HEK293 (cell line): Measurements from ENCODE around the gene PRKCE.

Experiments
- CTCF ChIA-PET: fragments of 350-600 bp; formaldehyde crosslinking; extraction: SDS; loops from one replicate; lab custom pipeline; 2021; ENCODE audit warnings: antibody characterized with exemption; lab: Yijun Ruan, JAX
- POLR2A ChIA-PET: fragments of 300-600 bp; formaldehyde crosslinking; extraction: SDS; loops from one replicate; lab custom pipeline; 2020; ENCODE audit warnings: antibody characterized with exemption, inconsistent platforms; lab: Yijun Ruan, JAX
- H3K27ac ChIP-seq: fragments of 200-500 bp; sonication (Bioruptor generic); 2 replicates; pipeline ENCODE4 v1.5.1; 2014; ENCODE audit warnings: low read depth, low read length, control low read depth, inconsistent platforms; ENCODE audit errors: extremely low read depth
- H3K36me3 ChIP-seq, 2 experiments: fragments of 200-500 bp in 1 of 2; sonication (Bioruptor generic) in 1 of 2; 1 replicate in 1 of 2; 2 replicates in 1 of 2; pipeline ENCODE4 v1.5.1; 2014 to 2017; ENCODE audit warnings: inconsistent platforms in 2 of 2, low read length in 2 of 2; ENCODE audit not compliant: control insufficient read depth in 2 of 2, insufficient read depth in 1 of 2
- H3K4me1 ChIP-seq: fragments of 200-500 bp; sonication (Bioruptor generic); 2 replicates; pipeline ENCODE4 v1.5.1; 2014; ENCODE audit warnings: mild to moderate bottlenecking, low read length, inconsistent platforms; ENCODE audit not compliant: control insufficient read depth, insufficient read depth
- H3K4me3 ChIP-seq: 2 replicates; pipeline ENCODE4 v1.5.1; 2011; ENCODE audit warnings: low read depth, mild to moderate bottlenecking, control low read depth, low read length, moderate library complexity
- H3K9me3 ChIP-seq: fragments of 200-500 bp; sonication (Bioruptor generic); 2 replicates; pipeline ENCODE4 v1.5.1; 2014; ENCODE audit warnings: low read depth, low read length, inconsistent platforms; ENCODE audit not compliant: control insufficient read depth, insufficient read depth
- BCL11A ChIP-seq: fragments of 450-650 bp; formaldehyde crosslinking; IDR thresholded peaks from 2 replicates; pipeline ENCODE4 v1.5.1; 2016; ENCODE audit warnings: low read depth, missing biosample characterization, missing genetic modification characterization
- GLIS2 ChIP-seq: fragments of 450-650 bp; formaldehyde crosslinking; IDR thresholded peaks from 2 replicates; pipeline ENCODE4 v1.5.1; 2016; ENCODE audit warnings: missing biosample characterization, missing genetic modification characterization
- HOXC10 ChIP-seq: sonication (generic); formaldehyde crosslinking; IDR thresholded peaks from 2 replicates; pipeline ENCODE4 v1.8.1; 2023; ENCODE audit warnings: mild to moderate bottlenecking, missing genetic modification reagents
- PRDM2 ChIP-seq: fragments of 450-650 bp; formaldehyde crosslinking; IDR thresholded peaks from 2 replicates; pipeline ENCODE4 v1.5.1; 2016; ENCODE audit warnings: missing biosample characterization, missing genetic modification characterization, borderline replicate concordance
- YY1 ChIP-seq: fragments of 450-650 bp; formaldehyde crosslinking; IDR thresholded peaks from 2 replicates; pipeline ENCODE4 v1.5.1; 2018; ENCODE audit warnings: missing biosample characterization, missing genetic modification characterization
- ZBTB17 ChIP-seq: fragments of 450-650 bp; formaldehyde crosslinking; IDR thresholded peaks from 2 replicates; pipeline ENCODE4 v1.5.1; 2016; ENCODE audit warnings: missing biosample characterization, missing genetic modification characterization
- ZBTB48 ChIP-seq: fragments of 450-650 bp; formaldehyde crosslinking; IDR thresholded peaks from 2 replicates; pipeline ENCODE4 v1.5.1; 2016; ENCODE audit warnings: missing biosample characterization, missing genetic modification characterization
- ZBTB6 ChIP-seq: fragments of 450-650 bp; formaldehyde crosslinking; IDR thresholded peaks from 2 replicates; pipeline ENCODE4 v1.5.1; 2017; ENCODE audit warnings: missing biosample characterization, missing genetic modification characterization
- ZNF10 ChIP-seq: fragments of 450-650 bp; formaldehyde crosslinking; IDR thresholded peaks from 2 replicates; pipeline ENCODE4 v1.5.1; 2017; ENCODE audit warnings: missing biosample characterization, missing genetic modification characterization
- ZNF114 ChIP-seq: fragments of 450-650 bp; formaldehyde crosslinking; IDR thresholded peaks from 2 replicates; pipeline ENCODE4 v1.5.0; 2017; ENCODE audit warnings: missing biosample characterization, missing genetic modification characterization
- ZNF174 ChIP-seq: fragments of 450-650 bp; formaldehyde crosslinking; IDR thresholded peaks from 2 replicates; pipeline ENCODE4 v1.5.0; 2017; ENCODE audit warnings: missing biosample characterization, mild to moderate bottlenecking, missing genetic modification characterization
- ZNF221 ChIP-seq: fragments of 450-650 bp; formaldehyde crosslinking; IDR thresholded peaks from 2 replicates; pipeline ENCODE4 v1.5.1; 2017; ENCODE audit warnings: missing biosample characterization, missing genetic modification characterization, borderline replicate concordance
- ZNF311 ChIP-seq: fragments of 450-650 bp; formaldehyde crosslinking; IDR thresholded peaks from 2 replicates; pipeline ENCODE4 v1.5.1; 2017; ENCODE audit warnings: missing biosample characterization, missing genetic modification characterization, borderline replicate concordance
- ZNF391 ChIP-seq: fragments of 450-650 bp; formaldehyde crosslinking; IDR thresholded peaks from 2 replicates; pipeline ENCODE4 v1.5.1; 2016; ENCODE audit warnings: low read depth, missing biosample characterization, missing genetic modification characterization, borderline replicate concordance
- ZNF621 ChIP-seq: fragments of 450-650 bp; formaldehyde crosslinking; IDR thresholded peaks from 2 replicates; pipeline ENCODE4 v1.5.1; 2017; ENCODE audit warnings: missing biosample characterization, missing genetic modification characterization
- ZNF623 ChIP-seq: fragments of 450-650 bp; formaldehyde crosslinking; IDR thresholded peaks from 2 replicates; pipeline ENCODE4 v1.5.1; 2016; ENCODE audit warnings: missing biosample characterization, missing genetic modification characterization
- ZNF639 ChIP-seq: fragments of 450-650 bp; formaldehyde crosslinking; IDR thresholded peaks from 2 replicates; pipeline ENCODE4 v1.5.1; 2016; ENCODE audit warnings: missing biosample characterization, missing genetic modification characterization
- ZNF707 ChIP-seq: fragments of 450-650 bp; formaldehyde crosslinking; IDR thresholded peaks from 2 replicates; pipeline ENCODE4 v1.5.1; 2016; ENCODE audit warnings: missing biosample characterization, missing genetic modification characterization
- ZNF843 ChIP-seq: fragments of 450-650 bp; formaldehyde crosslinking; IDR thresholded peaks from 2 replicates; pipeline ENCODE4 v1.5.1; 2016; ENCODE audit warnings: missing biosample characterization, missing genetic modification characterization
- ZSCAN30 ChIP-seq: fragments of 450-650 bp; IDR thresholded peaks from 2 replicates; pipeline ENCODE4 v1.5.1; 2018; ENCODE audit warnings: missing biosample characterization, mild to moderate bottlenecking, missing genetic modification characterization, moderate library complexity

PRKCE gene

GRCh38 chr2:45845566-45845965, 194.1 kb downstream of the PRKCE start (continued):
- no peak for TF ChIP-seq PRDM2 (tag by site-specific recombination)
- TF ChIP-seq ZNF621, result no peak
- TF ChIP-seq ZNF114 (tag by site-specific recombination), result no peak

GRCh38 chr2:45849491-45850283, 198.2 kb downstream of the PRKCE start:
- TF ChIP-seq ZNF174 (tag by site-specific recombination), result no peak
- TF ChIP-seq ZBTB17 (tag by site-specific recombination), result peak; percentile 57
- peak; percentile 65 for TF ChIP-seq ZBTB48 (tag by site-specific recombination)
- TF ChIP-seq, all 188 proteins: peak for 2
- ChIA-PET CTCF (no interaction called here), POLR2A (no interaction called here)
- Histone ChIP-seq H3K4me1 (no peaks in the 10 kb centered on the region; the same call in none of the 2 replicates), H3K27ac (no peak overlapping the region), H3K9me3 (no peaks in the 10 kb centered on the region), H3K4me3 (no peak overlapping the region), H3K36me3 (no peaks in the 10 kb centered on the region)

GRCh38 chr2:45850558-45850957, 199.1 kb downstream of the PRKCE start:
- no peak overlapping the region for H3K27ac ChIP-seq
- CTCF ChIA-PET, result no interaction called here
- H3K9me3 ChIP-seq, result no peaks in the 10 kb centered on the region
- no peaks in the 10 kb centered on the region for H3K36me3 ChIP-seq
- no peak overlapping the region for H3K4me3 ChIP-seq
- no peaks in the 10 kb centered on the region; the same call in 1 of the 2 replicates for H3K4me1 ChIP-seq
- POLR2A ChIA-PET, result no interaction called here
- TF ChIP-seq ZBTB17 (tag by site-specific recombination) (no peak), ZNF843 (tag by site-specific recombination) (no peak), BCL11A (tag by site-specific recombination) (no peak), ZNF221 (no peak), ZNF311 (no peak), GLIS2 (no peak), YY1 (tag by site-specific recombination) (no peak), ZBTB6 (tag by site-specific recombination) (no peak), ZNF639 (tag by site-specific recombination) (no peak), HOXC10 (CRISPR knock-in tag) (no peak), ZNF623 (tag by site-specific recombination) (no peak), ZNF707 (tag by site-specific recombination) (no peak), ZNF391 (tag by site-specific recombination) (no peak), ZSCAN30 (no peak), ZNF10 (tag by site-specific recombination) (no peak)
